Activated CD8-positive, alpha-beta T cell treated with anti-CD3 and anti-CD28 coated beads for 36 hours (primary cell): ENCODE measurements around the gene R3HDM4. TPM values are rescaled to one million over a fixed set of nuclear protein-coding genes. Genes with fewer than 3 reads are reported as not detected.
A peak's percentile ranks its signal among the peaks of the same experiment; 100 is the strongest.

Experiments
- ATAC-seq: fragments of 200-7000 bp; cut with Tn5 transposase; one replicate; pipeline ENCODE4 v1.10.0; 2021; ENCODE audit warnings: mild to moderate bottlenecking, moderate library complexity
- CTCF ChIA-PET: fragments of 350-600 bp; sonication (Branson Sonifier 250); formaldehyde crosslinking; loops from one replicate; lab custom pipeline; 2021; ENCODE audit warnings: antibody characterized with exemption; lab: Charles Lee
- POLR2A ChIA-PET: fragments of 350-600 bp; sonication (Branson Sonifier 250); formaldehyde crosslinking; loops from one replicate; lab custom pipeline; 2021; ENCODE audit warnings: antibody characterized with exemption; lab: Charles Lee
- DNase-seq: peaks from one replicate; pipeline ENCODE4 v3.0.0-alpha.2; 2020
- H3K27ac Mint-ChIP-seq: one replicate; pipeline ENCODE4 v1.8.0; 2021; ENCODE audit warnings: mild to moderate bottlenecking, mixed read lengths
- H3K27me3 Mint-ChIP-seq: one replicate; pipeline ENCODE4 v1.8.0; 2021; ENCODE audit warnings: mixed read lengths
- H3K36me3 Mint-ChIP-seq: one replicate; pipeline ENCODE4 v1.8.0; 2021; ENCODE audit warnings: low read depth, mixed read lengths
- H3K4me1 Mint-ChIP-seq: one replicate; pipeline ENCODE4 v1.8.0; 2021; ENCODE audit warnings: low read depth, mixed read lengths
- H3K4me3 Mint-ChIP-seq: one replicate; pipeline ENCODE4 v1.8.0; 2021; ENCODE audit warnings: mild to moderate bottlenecking, moderate library complexity, mixed read lengths
- H3K9me3 Mint-ChIP-seq: one replicate; pipeline ENCODE4 v1.8.0; 2021; ENCODE audit warnings: mixed read lengths
- CTCF ChIP-seq: fragments of 200-600 bp; IDR thresholded peaks from one replicate; pipeline ENCODE4 v1.8.0; 2022; ENCODE audit warnings: antibody characterized with exemption, mild to moderate bottlenecking
- intact Hi-C: fragments of 100-400 bp; cut with micrococcal nuclease; formaldehyde crosslinking; loops from one replicate; pipeline ENCODE4 v1.10.0; 2022
- total RNA-seq, 2 experiments: library from RNA; stranded (reverse); gene quantifications; one replicate each; pipeline ENCODE4 v1.2.3, GENCODE V29; 2021

The R3HDM4 gene
- total RNA-seq, 2 experiments from 2014 or later = 58.4 to 61.5 TPM

- Mint-ChIP-seq H3K4me1 (peaks cover 16% of the 10 kb centered on the region), H3K27me3 (no peaks in the 10 kb centered on the region), H3K36me3 (no peaks in the 10 kb centered on the region), H3K27ac (no peak overlapping the region), H3K9me3 (no peaks in the 10 kb centered on the region), H3K4me3 (peak overlapping the region; percentile 27)
- DNase-seq = no peak
- no peak for TF ChIP-seq CTCF
- ChIA-PET CTCF (interaction anchor here (0.8 kb wide), 1 partner anchor 56 kb away, joined by 3 read pairs; the partner anchor contains the start of gene WDR18), POLR2A (no interaction called here)
- ATAC-seq = no peak
- intact Hi-C loops = loop anchor here (2.0 kb wide), 1 partner anchor 55 kb away; no protein-coding TSS in a partner anchor
These were observed 14.9 kb upstream of the R3HDM4 start for GRCh38 chr19:927780-928401.

- H3K36me3 Mint-ChIP-seq = no peaks in the 10 kb centered on the region
- H3K9me3 Mint-ChIP-seq = no peaks in the 10 kb centered on the region
- no peak overlapping the region for H3K27ac Mint-ChIP-seq
- no peaks in the 10 kb centered on the region for H3K27me3 Mint-ChIP-seq
- intact Hi-C loops = loop anchor here (2.0 kb wide), 1 partner anchor 55 kb away; no protein-coding TSS in a partner anchor
- no peak for ATAC-seq
- CTCF ChIA-PET = interaction anchor here (0.8 kb wide), 1 partner anchor 57 kb away, joined by 3 read pairs; the partner anchor contains the start of gene WDR18
- H3K4me1 Mint-ChIP-seq = peaks cover 12% of the 10 kb centered on the region
- no peak for TF ChIP-seq CTCF
- no peak for DNase-seq
- POLR2A ChIA-PET = interaction anchor here (0.6 kb wide), 2 partner anchors 73 to 317 kb away, joined by 3 read pairs; no protein-coding TSS in a partner anchor
- no peak overlapping the region for H3K4me3 Mint-ChIP-seq
These were observed 14.3 kb upstream of the R3HDM4 start for GRCh38 chr19:927351-927779.

- H3K27me3 Mint-ChIP-seq = no peaks in the 10 kb centered on the region
- no peaks in the 10 kb centered on the region for H3K36me3 Mint-ChIP-seq
- POLR2A ChIA-PET = interaction anchor here (0.6 kb wide), 2 partner anchors 73 to 317 kb away, joined by 3 read pairs; no protein-coding TSS in a partner anchor
- no peaks in the 10 kb centered on the region for H3K9me3 Mint-ChIP-seq
- no peak overlapping the region for H3K27ac Mint-ChIP-seq
- intact Hi-C loops = loop anchor here (2.0 kb wide), 1 partner anchor 56 kb away; no protein-coding TSS in a partner anchor
- ATAC-seq = peak; percentile 18
- DNase-seq = peak; percentile 91
- CTCF ChIA-PET = no interaction called here
- H3K4me1 Mint-ChIP-seq = peaks cover 11% of the 10 kb centered on the region
- peak overlapping the region; percentile 70 for H3K4me3 Mint-ChIP-seq
- no peak for TF ChIP-seq CTCF
These were observed 13.8 kb upstream of the R3HDM4 start for GRCh38 chr19:926589-927350.

GRCh38 chr19:926323-926588 is 13.2 kb upstream of the R3HDM4 start:
- ChIA-PET POLR2A (no interaction called here), CTCF (no interaction called here)
- Mint-ChIP-seq H3K9me3 (no peaks in the 10 kb centered on the region), H3K27me3 (no peaks in the 10 kb centered on the region), H3K27ac (no peak overlapping the region), H3K36me3 (no peaks in the 10 kb centered on the region), H3K4me1 (peaks cover 15% of the 10 kb centered on the region), H3K4me3 (peak overlapping the region; percentile 70)
- intact Hi-C loops = loop anchor here (2.0 kb wide), 1 partner anchor 57 kb away; no protein-coding TSS in a partner anchor
- DNase-seq = no peak
- ATAC-seq = no peak
- TF ChIP-seq CTCF = no peak
